H1 (cell line): ENCODE data around the gene C3orf18. TPM values are rescaled to one million over a fixed set of nuclear protein-coding genes. Genes with fewer than 3 reads are reported as not detected.

Experiments used
- CTCF ChIA-PET: fragments of 300-600 bp; sonication (Branson Sonifier 250); formaldehyde crosslinking; loops from one replicate; lab custom pipeline; 2021; ENCODE audit not compliant: partially characterized antibody; lab: Charles Lee
- POLR2A ChIA-PET: fragments of 300-600 bp; sonication (Branson Sonifier 250); formaldehyde crosslinking; loops from one replicate; lab custom pipeline; 2021; ENCODE audit warnings: inconsistent platforms; ENCODE audit not compliant: partially characterized antibody; lab: Charles Lee
- DNase-seq, 2 experiments: peaks; one replicate each; pipeline versions ENCODE4 v3.0.0 to v3.0.0-alpha.2; 2010 to 2022; ENCODE audit warnings: low spot score in 2 of 2, low read depth in 1 of 2, mixed read lengths in 1 of 2
- FAIRE-seq: peaks from 2 replicates; lab custom pipeline; 2011; peaks lifted over from hg19 to GRCh38; lab: Jason Lieb, UNC
- H2AFZ ChIP-seq: 2 replicates; pipeline ENCODE4 v1.8.1; 2012; ENCODE audit warnings: low read length, inconsistent platforms
- H2AK5ac ChIP-seq: 2 replicates; pipeline ENCODE4 v1.6.1; 2013; ENCODE audit warnings: low read depth, low read length
- H2BK120ac ChIP-seq: replicated peaks from 2 replicates; pipeline ENCODE3; 2013; ENCODE audit warnings: low read depth, low read length, inconsistent platforms
- H2BK12ac ChIP-seq: 2 replicates; pipeline ENCODE4 v1.6.1; 2013; ENCODE audit warnings: low read depth, low read length
- H2BK15ac ChIP-seq: 2 replicates; pipeline ENCODE4 v1.6.1; 2013; ENCODE audit warnings: low read length
- H2BK20ac ChIP-seq: 2 replicates; pipeline ENCODE4 v1.6.1; 2013; ENCODE audit warnings: low read length
- H2BK5ac ChIP-seq: 2 replicates; pipeline ENCODE4 v1.6.1; 2013; ENCODE audit warnings: low read depth, low read length
- H3K14ac ChIP-seq: 2 replicates; pipeline ENCODE4 v1.6.1; 2013; ENCODE audit warnings: inconsistent platforms; ENCODE audit not compliant: insufficient read length
- H3K18ac ChIP-seq: 2 replicates; pipeline ENCODE4 v1.6.1; 2013; ENCODE audit warnings: low read length; ENCODE audit errors: extremely low read depth
- H3K23ac ChIP-seq: 2 replicates; pipeline ENCODE4 v1.6.1; 2013; ENCODE audit warnings: inconsistent platforms; ENCODE audit not compliant: insufficient read length
- H3K23me2 ChIP-seq: 2 replicates; pipeline ENCODE4 v1.6.1; 2013; ENCODE audit warnings: low read depth, low read length
- H3K27ac ChIP-seq: 2 replicates; pipeline ENCODE4 v1.6.1; 2011; ENCODE audit warnings: low read depth, low read length, inconsistent platforms
- H3K27me3 ChIP-seq, 4 experiments: replicated peaks in 1 of 4; 1 replicate in 1 of 4; 2 replicates in 3 of 4; pipeline versions ENCODE4 v1.6.1 to v1.8.1; 2011 to 2013; ENCODE audit warnings: low read length in 3 of 4, mild to moderate bottlenecking in 3 of 4, inconsistent platforms in 2 of 4, mixed read lengths in 2 of 4, moderate library complexity in 1 of 4; ENCODE audit not compliant: control insufficient read depth in 3 of 4, insufficient read depth in 3 of 4; ENCODE audit errors: extremely low read depth in 1 of 4
- H3K36me3 ChIP-seq, 4 experiments: 2 replicates each; pipeline versions ENCODE4 v1.6.1 to v1.8.1; 2011 to 2013; ENCODE audit warnings: mild to moderate bottlenecking in 4 of 4, low read length in 3 of 4, moderate library complexity in 2 of 4, control low read depth in 1 of 4, inconsistent platforms in 1 of 4; ENCODE audit not compliant: insufficient read depth in 4 of 4, control insufficient read depth in 2 of 4
- H3K4ac ChIP-seq: replicated peaks from 2 replicates; pipeline ENCODE3; 2013; ENCODE audit warnings: low read length, low read depth, mixed read lengths, inconsistent platforms; ENCODE audit not compliant: insufficient read length
- H3K4me1 ChIP-seq, 4 experiments: replicated peaks in 1 of 4; 1 replicate in 1 of 4; 2 replicates in 3 of 4; pipeline versions ENCODE4 v1.6.1 to v1.8.1; 2011 to 2013; ENCODE audit warnings: low read length in 3 of 4, inconsistent platforms in 2 of 4, mixed read lengths in 1 of 4; ENCODE audit not compliant: insufficient read depth in 4 of 4, control insufficient read depth in 3 of 4
- H3K4me2 ChIP-seq, 2 experiments: 2 replicates each; pipeline versions ENCODE4 v1.6.1 to v1.8.1; 2011 to 2013; ENCODE audit warnings: low read depth in 2 of 2, low read length in 2 of 2, control low read depth in 1 of 2, inconsistent platforms in 1 of 2, mild to moderate bottlenecking in 1 of 2; ENCODE audit not compliant: insufficient read depth in 1 of 2
- H3K4me3 ChIP-seq, 4 experiments: fragments of 200-600, 300-600 bp in 1 of 4; sonication (generic), shearing (Covaris generic), sonication (Bioruptor Twin) in 1 of 4; 2 replicates each; pipeline versions ENCODE4 v1.5.1 to v1.8.1; 2011 to 2016; ENCODE audit warnings: low read length in 4 of 4, low read depth in 3 of 4, control low read depth in 2 of 4, inconsistent platforms in 2 of 4, mild to moderate bottlenecking in 2 of 4, mixed read lengths in 1 of 4, moderate library complexity in 1 of 4; ENCODE audit not compliant: insufficient read depth in 2 of 4; ENCODE audit errors: extremely low read depth in 1 of 4
- H3K56ac ChIP-seq: replicated peaks from 2 replicates; pipeline ENCODE3; 2013; ENCODE audit warnings: low read depth, mild to moderate bottlenecking, mixed read lengths, low read length, inconsistent platforms; ENCODE audit not compliant: insufficient read length
- H3K79me1 ChIP-seq: 2 replicates; pipeline ENCODE4 v1.6.1; 2013; ENCODE audit warnings: low read depth, low read length, control low read depth
- H3K79me2 ChIP-seq, 2 experiments: 2 replicates each; pipeline versions ENCODE4 v1.6.1 to v1.8.1; 2012 to 2013; ENCODE audit warnings: low read length in 2 of 2, mild to moderate bottlenecking in 2 of 2, inconsistent platforms in 1 of 2; ENCODE audit not compliant: insufficient read depth in 2 of 2, control insufficient read depth in 1 of 2
- H3K9ac ChIP-seq, 4 experiments: replicated peaks in 1 of 4; 1 replicate in 1 of 4; 2 replicates in 3 of 4; pipeline versions ENCODE4 v1.6.1 to v1.8.1; 2011 to 2013; ENCODE audit warnings: low read depth in 3 of 4, low read length in 3 of 4, control low read depth in 2 of 4, mild to moderate bottlenecking in 2 of 4, moderate library complexity in 2 of 4, inconsistent platforms in 1 of 4; ENCODE audit errors: extremely low read depth in 1 of 4
- H3K9me3 ChIP-seq, 2 experiments: 2 replicates each; pipeline versions ENCODE4 v1.6.1 to v1.8.1; 2012 to 2013; ENCODE audit warnings: mild to moderate bottlenecking in 2 of 2, moderate library complexity in 2 of 2, control low read depth in 1 of 2, inconsistent platforms in 1 of 2, low read depth in 1 of 2, low read length in 1 of 2, mixed read lengths in 1 of 2; ENCODE audit not compliant: insufficient read depth in 2 of 2
- H4K20me1 ChIP-seq, 2 experiments: replicated peaks in 1 of 2; 2 replicates each; pipeline versions ENCODE3 to v1.8.1; 2011 to 2013; ENCODE audit warnings: inconsistent platforms in 2 of 2, low read length in 2 of 2, mild to moderate bottlenecking in 1 of 2; ENCODE audit not compliant: insufficient read depth in 2 of 2, control insufficient read depth in 1 of 2
- H4K5ac ChIP-seq: 2 replicates; pipeline ENCODE4 v1.6.1; 2013; ENCODE audit warnings: low read length, low read depth, mixed read lengths, inconsistent platforms; ENCODE audit not compliant: insufficient read length
- H4K8ac ChIP-seq: 2 replicates; pipeline ENCODE4 v1.8.0; 2013; ENCODE audit warnings: mild to moderate bottlenecking, moderate library complexity, low read length, inconsistent platforms; ENCODE audit not compliant: insufficient read depth; ENCODE audit errors: extremely low read depth
- H4K91ac ChIP-seq: replicated peaks from 2 replicates; pipeline ENCODE3; 2013; ENCODE audit warnings: low read length, mixed read lengths, inconsistent platforms; ENCODE audit not compliant: insufficient read length
- CBX5 ChIP-seq: fragments of 300-800, 300-1000 bp; sonication (generic); IDR thresholded peaks from 2 replicates; pipeline ENCODE4 v1.7.1; 2016; ENCODE audit warnings: antibody characterized with exemption, low read length, low read depth
- CHD2 ChIP-seq: IDR thresholded peaks from 2 replicates; pipeline ENCODE4 v1.6.1; 2012; ENCODE audit warnings: low read length, improper control_type of control experiment
- KDM4A ChIP-seq: IDR thresholded peaks from one replicate; pipeline ENCODE4 v1.7.1; 2012; ENCODE audit warnings: low read depth, mild to moderate bottlenecking, moderate library complexity, low read length, inconsistent platforms; ENCODE audit not compliant: severe bottlenecking
- MAX ChIP-seq: IDR thresholded peaks from 2 replicates; pipeline ENCODE4 v1.6.1; 2012; ENCODE audit warnings: inconsistent platforms
- RXRA ChIP-seq: IDR thresholded peaks from 2 replicates; pipeline ENCODE4 v1.6.1; 2011; ENCODE audit warnings: low read depth, mild to moderate bottlenecking, low read length, moderate library complexity; ENCODE audit not compliant: insufficient read depth
- polyA plus RNA-seq, 7 experiments: library from polyadenylated mRNA; depleted of rRNA in 3 of 7; stranded (reverse) in 5 of 7; unstranded in 2 of 7; fragments of >200 nt in 5 of 7; fragments of 200-250 nt in 2 of 7; gene quantifications; 1 replicate in 5 of 7; 2 replicates in 1 of 7; 4 replicates in 1 of 7; pipeline versions ENCODE4 v1.2.1 to v1.2.3, GENCODE V29; 2011 to 2013; ENCODE audit warnings: missing spikeins in 2 of 7, mixed read lengths in 2 of 7
- total RNA-seq: library from RNA; stranded (reverse); fragmentation: NEBNext Ultra II Directional; extraction: Animal tissue kit (Norgen Biotek cat#: 25700); gene quantifications from 2 replicates; pipeline ENCODE4 v1.2.1, GENCODE V29; 2021

The C3orf18 gene
- total and polyA plus RNA-seq, 2 of the 8 experiments (the other 6 are each of a cell fraction or from before 2014, with no cell fraction given): 7.5 to 15.0 TPM

- no peak overlapping the region for H4K91ac ChIP-seq
- POLR2A ChIA-PET: interaction anchor here (0.9 kb wide), 1 partner anchor 9 kb away, joined by 3 read pairs; no protein-coding TSS in a partner anchor
- H3K23ac ChIP-seq: no peak overlapping the region
- no peak overlapping the region for H4K8ac ChIP-seq
- H4K5ac ChIP-seq: no peak overlapping the region
- no peak overlapping the region for H2BK15ac ChIP-seq
- H3K14ac ChIP-seq: no peak overlapping the region
- DNase-seq (no peak), FAIRE-seq (no peak)
- no peak overlapping the region for H3K4me2 ChIP-seq
- no peak overlapping the region for H3K27ac ChIP-seq
- no peak overlapping the region for H2BK5ac ChIP-seq
- no peak overlapping the region for H3K56ac ChIP-seq
- H4K20me1 ChIP-seq: no peaks in the 10 kb centered on the region
- no peaks in the 10 kb centered on the region for H3K23me2 ChIP-seq
- no peak overlapping the region for H3K4me3 ChIP-seq
- peaks cover 0 to 3% (median 0%) of the 10 kb centered on the region in 4 experiments; a peak in 2 of 7 replicates for H3K4me1 ChIP-seq
- no peaks in the 10 kb centered on the region for H3K9me3 ChIP-seq
- no peak overlapping the region for H3K4ac ChIP-seq
- no peak overlapping the region for H2BK120ac ChIP-seq
- no peak overlapping the region for H2BK12ac ChIP-seq
- CTCF ChIA-PET: interaction anchor here (1.0 to 46.5 kb wide), 5 partner anchors 10 to 55 kb away, joined by 3 to 863 read pairs (median 9); partner anchors contain the start of genes CISH and MAPKAPK3
- no peaks in the 10 kb centered on the region for H3K79me1 ChIP-seq
- H3K18ac ChIP-seq: no peak overlapping the region
- no peak overlapping the region for H2BK20ac ChIP-seq
- H3K27me3 ChIP-seq: no peaks in the 10 kb centered on the region; a peak in 1 of 7 replicates
- no peaks in the 10 kb centered on the region for H3K79me2 ChIP-seq
- H3K36me3 ChIP-seq: no peaks in the 10 kb centered on the region
- H3K9ac ChIP-seq: no peak overlapping the region
- no peak overlapping the region for H2AK5ac ChIP-seq
- H2AFZ ChIP-seq: no peak overlapping the region
- TF ChIP-seq CHD2 (no peak), RXRA (no peak), KDM4A (no peak), CBX5 (no peak), MAX (no peak)
Measured at GRCh38 chr3:50559702-50560101, 7.8 kb downstream of the C3orf18 start.
